Neural crest cell (in vitro differentiated cells): ENCODE results near the gene MCEMP1. TPM values are rescaled to one million over a fixed set of nuclear protein-coding genes. Genes with fewer than 3 reads are reported as not detected.

ENCODE experiments used
- DNase-seq: peaks from one replicate; pipeline ENCODE4 v3.0.0; 2021; ENCODE audit warnings: low read depth, mixed read lengths, low spot score
- H3K27ac Mint-ChIP-seq: one replicate; pipeline ENCODE4 v1.8.0; 2021; ENCODE audit warnings: mild to moderate bottlenecking, mixed read lengths; ENCODE audit not compliant: unreplicated experiment
- H3K27me3 Mint-ChIP-seq: 2 replicates; pipeline ENCODE4 v1.8.0; 2021; ENCODE audit warnings: low read depth, mild to moderate bottlenecking, mixed read lengths
- H3K36me3 Mint-ChIP-seq: 2 replicates; pipeline ENCODE4 v1.8.0; 2021; ENCODE audit warnings: low read depth, mild to moderate bottlenecking, mixed read lengths
- H3K4me1 Mint-ChIP-seq: 2 replicates; pipeline ENCODE4 v1.8.0; 2021; ENCODE audit warnings: mixed read lengths
- H3K4me3 Mint-ChIP-seq: one replicate; pipeline ENCODE4 v1.8.0; 2021; ENCODE audit warnings: mild to moderate bottlenecking, mixed read lengths
- H3K9me3 Mint-ChIP-seq: 2 replicates; pipeline ENCODE4 v1.8.0; 2021; ENCODE audit warnings: mixed read lengths
- CTCF ChIP-seq: fragments of 200-600 bp; sonication (generic); conservative IDR thresholded peaks from 2 replicates; pipeline ENCODE4 v1.5.0; 2021; ENCODE audit warnings: antibody characterized with exemption, mild to moderate bottlenecking
- total RNA-seq: library from RNA; stranded (reverse); gene quantifications from 2 replicates; pipeline ENCODE4 v1.2.1, GENCODE V29; 2021

MCEMP1 gene
- total RNA-seq, 1 donor from 2014 or later: not detected

- H3K27me3 Mint-ChIP-seq: peaks cover 66% of the 10 kb centered on the region
- TF ChIP-seq CTCF: no peak
- H3K4me3 Mint-ChIP-seq: no peak overlapping the region
- no peaks in the 10 kb centered on the region for H3K36me3 Mint-ChIP-seq
- H3K4me1 Mint-ChIP-seq: no peaks in the 10 kb centered on the region
- no peak for DNase-seq
- H3K27ac Mint-ChIP-seq: no peak overlapping the region
- H3K9me3 Mint-ChIP-seq: peaks cover 7% of the 10 kb centered on the region
These were observed 39.3 kb upstream of the MCEMP1 start for GRCh38 chr19:7637374-7638256.

- H3K9me3 Mint-ChIP-seq: peaks cover 7% of the 10 kb centered on the region
- no peak overlapping the region for H3K4me3 Mint-ChIP-seq
- H3K27ac Mint-ChIP-seq: no peak overlapping the region
- TF ChIP-seq CTCF: no peak
- no peaks in the 10 kb centered on the region for H3K36me3 Mint-ChIP-seq
- H3K4me1 Mint-ChIP-seq: no peaks in the 10 kb centered on the region
- H3K27me3 Mint-ChIP-seq: peaks cover 66% of the 10 kb centered on the region
- DNase-seq: no peak
These were observed 38.0 kb upstream of the MCEMP1 start for GRCh38 chr19:7638802-7639465.

- H3K27ac Mint-ChIP-seq: no peak overlapping the region
- H3K4me1 Mint-ChIP-seq: no peaks in the 10 kb centered on the region
These were observed 37.0 kb upstream of the MCEMP1 start for GRCh38 chr19:7639863-7640348.

GRCh38 chr19:7640803-7641202 is 36.1 kb upstream of the MCEMP1 start:
- Mint-ChIP-seq H3K4me1 (no peaks in the 10 kb centered on the region), H3K9me3 (peaks cover 7% of the 10 kb centered on the region), H3K36me3 (no peaks in the 10 kb centered on the region), H3K27me3 (peaks cover 51% of the 10 kb centered on the region), H3K27ac (no peak overlapping the region), H3K4me3 (no peak overlapping the region)
- TF ChIP-seq CTCF: no peak
- no peak for DNase-seq

More at GRCh38 chr19:7639863-7640348, 37.0 kb upstream of the MCEMP1 start:
- no peak for TF ChIP-seq CTCF
- Mint-ChIP-seq H3K9me3 (peaks cover 7% of the 10 kb centered on the region), H3K4me3 (no peak overlapping the region), H3K36me3 (no peaks in the 10 kb centered on the region), H3K27me3 (peaks cover 57% of the 10 kb centered on the region)
- DNase-seq: no peak

GRCh38 chr19:7641290-7642276 is 35.3 kb upstream of the MCEMP1 start:
- no peak for DNase-seq

More at GRCh38 chr19:7641290-7642276, 35.3 kb upstream of the MCEMP1 start:
- H3K36me3 Mint-ChIP-seq: no peaks in the 10 kb centered on the region
- peaks cover 7% of the 10 kb centered on the region for H3K9me3 Mint-ChIP-seq
- H3K4me1 Mint-ChIP-seq: no peaks in the 10 kb centered on the region
- no peak overlapping the region for H3K27ac Mint-ChIP-seq
- peak; percentile 22 for TF ChIP-seq CTCF
- no peak overlapping the region for H3K4me3 Mint-ChIP-seq
- peaks cover 44% of the 10 kb centered on the region for H3K27me3 Mint-ChIP-seq
